H7 (cell line): Measurements from ENCODE around the gene CLCNKB. TPM values are rescaled to one million over a fixed set of nuclear protein-coding genes. Genes with fewer than 3 reads are reported as not detected.
"Not testable (repeated sequence)": the region's sequence is repeated elsewhere in the genome, so short reads cannot be mapped to it uniquely, and the experiment has no call there.

Experiments used
- DNase-seq: peaks from one replicate; pipeline ENCODE4 v3.0.0; 2012
- H3K27me3 ChIP-seq: 2 replicates; pipeline ENCODE4 v1.6.0; 2011; ENCODE audit warnings: mild to moderate bottlenecking, low read length; ENCODE audit not compliant: control insufficient read depth, insufficient read depth
- H3K36me3 ChIP-seq: replicated peaks from 2 replicates; pipeline ENCODE4 v1.5.1; 2011; ENCODE audit warnings: low read length; ENCODE audit not compliant: control insufficient read depth, insufficient read depth
- H3K4me3 ChIP-seq: 2 replicates; pipeline ENCODE4 v1.5.1; 2011; ENCODE audit warnings: low read depth, mild to moderate bottlenecking, control low read depth, low read length, moderate library complexity; ENCODE audit not compliant: insufficient read depth
- total RNA-seq: library from RNA; depleted of rRNA; stranded (reverse); fragments of >200 nt; shearing (Covaris generic); gene quantifications from 2 replicates; pipeline ENCODE4 v1.2.3, GENCODE V29; 2014

CLCNKB gene
- total RNA-seq, 1 experiment from 2014 or later, result 2.8 TPM

GRCh38 chr1:16019644-16020277 lies 23.8 kb upstream of the CLCNKB start:
- Histone ChIP-seq H3K27me3 (peaks cover 4% of the 10 kb centered on the region; the same call in 1 of the 2 replicates), H3K4me3 (no peak overlapping the region), H3K36me3 (no peaks in the 10 kb centered on the region)
- peak; percentile 61 for DNase-seq

- Histone ChIP-seq H3K36me3 (no peaks in the 10 kb centered on the region), H3K27me3 (peaks cover 4% of the 10 kb centered on the region; the same call in 1 of the 2 replicates), H3K4me3 (no peak overlapping the region)
- DNase-seq, result no peak
Measured at GRCh38 chr1:16020325-16020724, 23.3 kb upstream of the CLCNKB start.

- not testable (repeated sequence) for DNase-seq, H3K36me3 ChIP-seq, H3K4me3 ChIP-seq, H3K27me3 ChIP-seq
Measured at GRCh38 chr1:16020878-16021277, 22.7 kb upstream of the CLCNKB start.

- H3K4me3 ChIP-seq, result no peak within 1 kb of the TSS
- H3K27me3 ChIP-seq, result peaks cover 4% of the 10 kb centered on the region; the same call in 1 of the 2 replicates
- no peaks in the 10 kb centered on the region for H3K36me3 ChIP-seq
- no peak for DNase-seq
Measured at GRCh38 chr1:16021681-16022080, 21.9 kb upstream of the CLCNKB start, which contains the start of gene CLCNKA. Gene CLCNKA, plus strand, starts transcription at chr1:16022036. Its CDS starts 584 bp downstream, at chr1:16022620.

- Histone ChIP-seq H3K27me3 (peaks cover 4% of the 10 kb centered on the region; the same call in 1 of the 2 replicates), H3K36me3 (no peaks in the 10 kb centered on the region), H3K4me3 (no peak overlapping the region)
- DNase-seq, result no peak
Measured at GRCh38 chr1:16022393-16022792, 21.2 kb upstream of the CLCNKB start.

GRCh38 chr1:16023050-16023653 lies 20.4 kb upstream of the CLCNKB start:
- H3K27me3 ChIP-seq, result peaks cover 4% of the 10 kb centered on the region; the same call in 1 of the 2 replicates

GRCh38 chr1:16026302-16026701 lies 17.3 kb upstream of the CLCNKB start:
- peak; percentile 84 for DNase-seq
- peak overlapping the region; percentile 28 for H3K4me3 ChIP-seq
- not testable (repeated sequence) for H3K27me3 ChIP-seq

More at GRCh38 chr1:16023050-16023653, 20.4 kb upstream of the CLCNKB start:
- Histone ChIP-seq H3K36me3 (no peaks in the 10 kb centered on the region), H3K4me3 (no peak overlapping the region)
- no peak for DNase-seq

GRCh38 chr1:16026723-16027484 lies 16.7 kb upstream of the CLCNKB start:
- DNase-seq, result peak; percentile 98
- Histone ChIP-seq H3K36me3 (no peaks in the 10 kb centered on the region), H3K27me3 (peaks cover 4% of the 10 kb centered on the region; the same call in 1 of the 2 replicates), H3K4me3 (peak overlapping the region; percentile 36)

More at GRCh38 chr1:16026302-16026701, 17.3 kb upstream of the CLCNKB start:
- not testable (repeated sequence) for H3K36me3 ChIP-seq

- no peak overlapping the region for H3K4me3 ChIP-seq
- peak; percentile 66 for DNase-seq
- H3K27me3 ChIP-seq, result peaks cover under 1% of the 10 kb centered on the region; the same call in 1 of the 2 replicates
- H3K36me3 ChIP-seq, result no peaks in the 10 kb centered on the region
Measured at GRCh38 chr1:16028237-16029002, 15.2 kb upstream of the CLCNKB start.

GRCh38 chr1:16029003-16029268 lies 14.6 kb upstream of the CLCNKB start:
- not testable (repeated sequence) for DNase-seq

GRCh38 chr1:16029288-16029687 lies 14.3 kb upstream of the CLCNKB start:
- Histone ChIP-seq H3K27me3 (no peaks in the 10 kb centered on the region; the same call in 1 of the 2 replicates), H3K4me3 (no peak overlapping the region), H3K36me3 (no peaks in the 10 kb centered on the region)
- DNase-seq, result no peak

More at GRCh38 chr1:16029003-16029268, 14.6 kb upstream of the CLCNKB start:
- not testable (repeated sequence) for H3K36me3 ChIP-seq, H3K27me3 ChIP-seq, H3K4me3 ChIP-seq

- Histone ChIP-seq H3K27me3 (no peaks in the 10 kb centered on the region), H3K36me3 (no peaks in the 10 kb centered on the region), H3K4me3 (no peak overlapping the region)
- no peak for DNase-seq
Measured at GRCh38 chr1:16031551-16031950, 12.0 kb upstream of the CLCNKB start.

GRCh38 chr1:16032388-16033102 lies 11.0 kb upstream of the CLCNKB start:
- peak; percentile 99 for DNase-seq
- no peak overlapping the region for H3K4me3 ChIP-seq
- no peaks in the 10 kb centered on the region for H3K36me3 ChIP-seq

More at GRCh38 chr1:16032388-16033102, 11.0 kb upstream of the CLCNKB start:
- H3K27me3 ChIP-seq, result no peaks in the 10 kb centered on the region
